GM18861 (cell line): ENCODE measurements around the gene LSAMP.

Source experiments
- ATAC-seq: cut with Tn5 transposase; IDR thresholded peaks from one replicate; pipeline ENCODE4 v1.9.1; 2021; ENCODE audit not compliant: unreplicated experiment

LSAMP gene

DNA sequence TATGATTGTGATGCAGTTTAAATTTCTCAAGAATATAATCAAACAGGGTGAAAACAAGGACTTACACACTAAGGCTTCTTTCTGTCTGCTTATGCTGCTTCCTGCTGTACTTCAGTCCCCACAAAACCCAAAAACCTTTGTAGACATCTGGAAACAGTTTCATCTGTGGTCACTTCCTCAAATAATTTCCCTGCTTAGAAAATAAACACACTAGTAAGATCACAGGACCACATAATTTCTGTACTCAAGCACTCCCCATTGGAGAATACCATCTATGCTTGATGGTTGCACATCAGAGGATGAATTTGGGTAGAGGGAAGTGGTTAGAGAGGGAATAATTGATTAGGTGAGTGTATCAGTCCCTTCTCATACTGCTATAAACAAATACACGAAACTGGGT lies 266.2 kb downstream of the LSAMP start:
- no peak for ATAC-seq

DNA sequence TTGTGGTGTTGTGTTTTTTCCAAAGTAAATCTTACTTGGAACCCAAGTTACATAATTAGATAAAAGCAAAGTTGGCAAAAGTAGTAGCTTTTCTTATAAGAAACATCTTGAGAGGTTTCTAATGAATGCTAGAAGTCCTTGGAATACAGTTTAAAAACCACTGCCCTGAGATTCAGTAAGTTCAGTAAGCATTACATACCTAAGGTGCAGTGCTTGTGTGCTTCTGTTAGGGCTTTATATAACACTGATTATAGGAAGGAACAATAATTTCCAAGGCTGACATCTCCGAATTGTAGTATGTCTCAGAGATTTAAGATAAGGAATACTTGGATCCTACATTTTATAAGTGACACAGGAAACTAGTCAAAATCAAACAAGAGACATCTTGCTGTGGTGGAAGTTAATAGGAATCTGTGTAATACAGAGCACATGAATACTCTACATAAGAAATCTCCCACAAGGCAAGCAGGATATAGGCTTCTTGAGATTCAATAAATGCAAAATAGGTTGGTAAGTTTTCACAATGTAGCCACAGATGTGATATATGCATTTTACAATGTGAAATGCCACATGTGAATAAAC lies 268.2 kb downstream of the LSAMP start:
- no peak for ATAC-seq

DNA sequence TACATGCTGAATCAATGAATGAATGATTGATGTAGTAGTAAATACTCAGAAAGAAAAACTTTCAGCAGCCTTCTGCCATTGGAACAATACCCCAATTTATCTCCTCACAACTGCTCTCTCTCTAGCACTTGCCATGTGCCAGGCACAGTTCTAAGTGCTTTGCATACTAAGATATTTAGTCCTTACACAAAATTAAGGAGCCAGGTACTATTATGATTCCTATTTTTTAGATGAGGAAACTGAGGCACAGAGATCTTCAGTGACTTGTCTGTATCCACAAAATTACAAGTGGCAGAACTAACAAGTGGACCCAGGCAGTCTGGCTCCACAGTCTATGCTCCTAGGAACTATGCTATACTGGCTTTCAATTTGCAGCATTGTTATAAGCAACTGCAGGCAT lies 279.2 kb downstream of the LSAMP start:
- ATAC-seq = no peak

DNA sequence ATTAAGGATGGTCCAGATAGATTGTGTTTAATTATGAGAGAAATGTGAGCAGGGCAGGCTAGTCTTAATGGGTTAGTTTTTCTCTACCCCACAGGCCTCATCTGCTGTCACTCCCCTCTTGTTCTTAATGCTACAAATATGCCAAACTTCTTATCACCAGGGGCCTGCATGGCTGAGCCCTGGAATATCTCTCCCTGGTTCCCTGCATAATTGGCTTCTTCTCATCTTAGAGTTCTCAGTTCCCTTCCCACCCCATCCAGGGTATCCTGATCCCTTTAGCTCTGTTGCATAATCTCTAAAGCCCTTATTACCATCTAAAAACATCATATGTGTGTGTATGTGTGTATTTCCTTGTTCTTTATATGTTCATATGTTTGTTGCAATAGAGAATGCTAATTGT lies 279.6 kb downstream of the LSAMP start:
- ATAC-seq = no peak

DNA sequence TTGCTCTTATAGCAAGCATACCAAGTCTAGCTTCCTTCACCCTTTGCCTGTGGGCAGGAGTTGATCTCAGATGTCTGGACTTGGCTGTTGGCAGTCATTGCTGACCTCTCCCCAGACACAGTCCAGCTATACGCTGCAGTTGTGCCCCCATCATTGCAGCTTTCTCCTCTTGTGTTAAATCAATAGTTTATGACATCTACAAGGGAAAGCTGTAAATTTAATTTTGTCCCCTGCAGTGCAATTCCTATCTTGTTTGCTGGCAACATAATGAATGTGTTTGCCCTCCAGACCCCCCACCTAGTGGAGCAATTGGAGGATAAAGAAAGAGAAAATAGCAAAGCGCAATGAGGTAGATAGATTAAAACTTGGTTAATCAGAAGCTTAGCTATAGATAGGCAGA lies 280.2 kb downstream of the LSAMP start:
- no peak for ATAC-seq

DNA sequence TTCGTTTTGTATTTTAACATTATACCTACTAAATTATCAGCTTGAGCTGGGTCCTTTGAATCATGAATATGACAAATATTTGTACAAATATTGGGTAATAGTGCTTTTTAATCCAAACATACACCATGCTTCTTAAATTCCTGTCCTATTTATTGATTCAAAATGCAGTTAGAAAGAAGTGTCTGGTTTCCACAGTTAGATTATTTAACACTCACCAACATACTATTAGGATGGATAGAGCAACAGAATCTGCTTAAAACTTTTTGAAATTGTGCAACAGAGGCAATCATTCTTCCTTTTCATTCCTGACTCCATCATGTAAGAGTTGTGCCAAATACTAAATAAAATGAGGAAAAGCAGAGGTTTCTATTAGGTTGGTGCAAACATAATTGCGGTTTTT lies 281.2 kb downstream of the LSAMP start:
- no peak for ATAC-seq

DNA sequence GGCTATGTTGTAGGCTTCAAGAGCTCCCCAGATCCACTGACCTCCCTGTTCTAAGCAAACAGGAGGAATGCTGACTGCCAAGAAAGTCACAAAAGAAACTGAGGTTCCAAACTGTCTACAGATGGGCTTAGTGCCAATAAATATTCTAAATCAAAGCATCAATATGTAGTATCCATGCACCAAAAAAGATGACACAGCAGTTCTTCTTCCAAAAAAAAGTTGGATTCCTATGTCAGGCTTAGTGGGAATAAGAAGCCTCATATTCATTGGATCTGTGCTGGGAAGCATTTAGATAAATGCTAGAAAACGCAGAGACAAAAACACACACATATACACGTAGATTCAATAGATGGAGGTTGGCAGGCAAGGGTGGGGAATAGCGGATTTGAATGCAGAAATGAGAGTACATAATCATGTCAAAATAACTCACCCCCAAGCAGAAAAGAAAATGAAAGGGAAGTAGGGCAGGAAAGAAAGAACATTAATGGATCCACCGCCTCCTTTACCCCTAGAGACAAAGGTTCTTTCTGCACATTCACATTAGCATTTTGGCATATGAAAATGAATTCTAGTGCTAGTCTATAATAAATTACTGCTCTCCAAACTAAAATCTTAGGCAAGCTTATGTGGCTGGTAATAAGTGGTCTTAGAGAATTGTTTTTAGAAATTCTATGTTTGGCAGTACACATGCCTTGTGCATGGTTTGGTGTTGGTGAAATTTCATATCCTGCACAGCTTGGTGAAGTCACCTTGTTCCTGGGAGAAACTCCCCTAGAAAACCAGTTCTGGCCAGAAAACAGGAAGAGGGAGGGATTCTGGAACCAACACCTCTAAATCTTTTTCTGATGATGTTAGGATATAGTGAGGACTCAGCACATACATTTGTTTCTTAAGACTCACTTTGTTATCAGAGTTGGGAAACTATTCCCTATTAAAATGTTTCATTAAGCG lies 283.4 kb downstream of the LSAMP start:
- ATAC-seq = no peak

DNA sequence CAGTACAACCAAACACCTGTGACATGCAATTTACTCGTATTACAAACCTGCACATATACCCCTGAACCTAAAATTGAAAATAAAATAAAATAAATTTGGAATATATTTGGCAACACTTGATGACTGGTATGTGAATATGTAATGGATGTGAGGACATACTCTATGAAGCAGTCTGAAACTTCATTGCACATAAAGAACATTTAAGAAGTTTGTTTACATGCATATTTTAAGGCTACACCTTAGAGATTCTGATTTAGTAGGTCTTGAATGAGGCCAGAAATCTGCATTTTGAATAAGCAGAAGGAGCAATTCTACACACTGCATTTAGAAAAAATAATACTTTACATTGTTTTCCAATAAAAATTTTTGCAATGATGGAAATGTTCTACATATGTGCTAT lies 284.7 kb downstream of the LSAMP start:
- ATAC-seq = no peak

DNA sequence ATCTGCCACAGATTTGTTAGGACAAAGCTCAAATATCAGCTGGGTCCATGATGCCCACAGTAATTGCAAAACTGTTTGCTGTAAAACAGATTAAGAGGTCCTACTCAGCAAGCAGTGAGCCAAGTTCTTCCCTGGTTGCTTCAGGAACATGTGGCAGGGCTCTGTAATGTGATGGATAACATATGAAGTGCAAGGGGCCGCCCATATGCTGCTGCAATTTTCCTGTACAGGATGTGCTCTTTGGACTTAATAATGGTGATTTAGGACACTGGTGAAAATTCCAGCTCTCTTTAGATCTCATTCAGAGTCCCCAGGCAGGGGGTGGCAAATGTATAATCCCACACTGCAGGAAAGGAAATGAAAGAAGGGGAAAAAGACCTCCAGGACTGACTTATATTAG lies 289.4 kb downstream of the LSAMP start:
- no peak for ATAC-seq

DNA sequence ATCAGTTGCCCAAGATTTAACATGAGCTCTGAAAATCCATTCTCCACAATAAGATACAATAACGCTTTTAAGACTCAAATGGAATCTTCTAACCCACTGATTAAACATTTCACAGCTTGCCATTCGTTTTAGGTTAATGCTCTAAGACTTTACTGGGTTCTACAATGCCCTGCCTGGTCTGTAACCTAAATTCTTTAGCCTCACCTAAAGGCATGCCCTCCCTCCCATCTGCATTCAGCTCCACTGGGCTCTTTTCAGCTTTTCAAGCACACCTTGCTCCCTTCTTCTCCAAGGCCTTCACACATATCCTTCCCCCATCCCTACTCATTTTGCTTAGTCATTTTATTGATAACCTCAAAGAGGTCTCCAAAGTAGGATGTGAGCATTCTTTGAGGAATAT lies 290.9 kb downstream of the LSAMP start:
- ATAC-seq = no peak

DNA sequence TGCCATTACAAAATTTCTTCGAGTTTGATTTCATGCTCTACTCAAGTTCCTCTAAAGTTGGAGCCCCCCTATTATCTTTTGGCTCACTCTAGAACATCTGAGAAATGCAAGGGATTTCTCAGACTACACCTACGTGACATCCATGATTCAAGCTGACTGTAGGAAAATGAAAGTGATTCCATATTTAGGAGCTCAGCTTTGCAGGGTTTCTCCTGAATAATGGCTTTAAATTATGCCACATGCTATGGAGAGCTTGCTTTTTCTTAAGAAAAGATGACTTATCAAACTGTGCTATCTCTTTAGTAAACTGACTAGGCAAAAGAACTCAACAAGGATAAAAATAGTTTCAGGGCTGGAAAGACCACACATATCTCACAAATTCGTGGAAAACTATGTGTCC lies 292.1 kb downstream of the LSAMP start:
- no peak for ATAC-seq

DNA sequence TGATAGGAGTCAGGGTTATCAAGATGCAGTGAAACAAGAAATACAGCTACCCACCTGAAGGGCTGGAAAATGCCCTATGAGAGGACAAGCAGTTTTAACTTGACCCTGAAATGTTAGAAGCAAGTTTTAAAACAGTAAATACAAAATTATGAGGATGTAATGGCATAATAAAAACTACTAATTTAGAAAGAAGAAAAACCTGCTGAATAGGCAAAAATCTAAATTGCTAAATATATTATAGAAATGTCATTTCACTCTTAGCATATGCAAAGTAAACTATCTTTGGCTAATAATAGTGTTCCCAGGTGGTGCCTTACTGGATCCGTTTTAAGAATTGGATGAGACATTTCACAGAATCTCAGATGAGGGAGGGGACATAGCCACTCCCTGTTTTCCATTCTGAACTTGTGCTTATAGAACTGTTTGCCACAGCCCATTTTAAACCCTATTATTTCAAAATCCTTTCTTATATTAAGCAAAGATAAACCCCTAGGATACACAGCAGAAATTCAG lies 294.6 kb downstream of the LSAMP start:
- ATAC-seq = no peak

DNA sequence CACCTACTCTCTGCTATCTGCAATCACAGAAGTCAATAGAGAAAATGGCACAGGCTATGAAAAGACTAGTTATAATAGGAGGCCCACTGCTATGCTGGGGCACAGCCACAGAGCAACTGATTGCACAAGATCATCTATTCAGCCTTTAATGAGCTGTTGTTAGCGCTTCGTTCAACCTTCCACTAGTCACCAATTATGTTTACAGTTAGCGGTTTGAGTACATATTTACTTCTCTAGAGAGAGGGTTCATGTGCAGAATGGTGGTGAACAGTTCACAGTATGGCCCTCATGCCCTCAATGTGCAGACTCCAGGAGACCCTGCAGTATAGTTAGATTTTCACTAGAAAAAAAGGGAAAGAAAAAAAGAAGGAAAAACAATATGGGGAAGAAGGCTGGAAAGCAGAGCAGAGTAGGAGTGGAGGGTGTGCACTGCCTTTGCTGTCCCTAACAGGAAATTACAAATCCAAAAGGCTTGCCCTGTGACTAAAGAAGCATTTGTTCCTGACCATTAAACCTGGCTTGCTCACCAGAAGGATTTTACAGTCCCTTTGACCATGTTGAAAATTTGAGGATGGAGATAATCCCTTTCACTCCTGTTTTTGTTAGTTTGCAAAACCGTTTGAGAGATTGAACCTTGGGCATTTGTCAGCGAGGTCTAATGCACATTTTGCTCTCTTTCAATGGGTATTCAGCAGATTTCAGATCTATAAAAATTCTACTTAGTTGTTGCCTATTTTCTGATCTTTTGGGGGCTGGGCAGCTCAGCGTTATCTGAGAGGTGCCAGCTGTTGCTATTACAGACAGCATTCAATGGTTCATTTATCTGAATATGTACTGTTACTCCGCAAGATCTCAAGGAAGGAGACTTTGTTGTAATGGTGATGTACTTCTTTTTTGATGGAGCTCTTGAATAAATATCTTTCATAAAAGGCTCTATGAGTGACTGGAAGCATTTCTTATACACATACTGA lies 296.1 kb downstream of the LSAMP start:
- no peak for ATAC-seq

DNA sequence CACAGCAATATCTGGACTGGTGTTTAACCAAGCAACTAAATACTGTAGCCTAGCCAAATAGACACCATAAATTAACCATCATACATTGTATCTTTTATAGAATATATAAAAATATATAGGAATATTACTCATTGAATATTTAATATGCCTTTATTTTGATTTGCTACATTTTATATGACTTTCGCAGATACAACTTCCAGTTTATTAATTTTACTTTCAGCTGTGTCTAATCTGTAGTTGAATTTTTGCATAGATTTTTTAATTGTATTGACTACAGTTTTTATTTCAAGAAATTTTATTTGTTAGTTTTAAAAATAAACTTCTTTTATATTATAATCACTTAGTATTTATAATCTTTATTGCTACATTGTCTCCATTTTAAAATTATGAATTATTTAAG lies 299.7 kb downstream of the LSAMP start:
- no peak for ATAC-seq

DNA sequence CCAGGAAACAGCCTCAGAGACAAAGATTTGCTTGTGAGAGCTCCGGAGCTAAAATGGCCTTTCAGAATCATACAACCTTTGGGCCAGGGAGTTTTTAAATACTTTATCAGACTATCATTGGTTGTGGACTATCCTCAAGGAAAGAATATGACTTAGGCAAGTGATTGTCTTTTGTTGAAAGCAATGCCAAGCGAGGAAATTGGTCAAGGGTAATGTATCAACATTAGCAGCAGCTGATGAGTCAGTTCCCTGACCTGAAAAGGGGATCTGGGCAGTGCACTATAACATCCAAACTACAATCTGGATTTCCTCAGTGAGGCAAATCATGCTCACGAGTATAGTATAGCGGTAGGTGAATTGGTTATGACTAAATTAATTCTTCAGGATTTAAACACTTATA lies 303.6 kb downstream of the LSAMP start:
- ATAC-seq = no peak

DNA sequence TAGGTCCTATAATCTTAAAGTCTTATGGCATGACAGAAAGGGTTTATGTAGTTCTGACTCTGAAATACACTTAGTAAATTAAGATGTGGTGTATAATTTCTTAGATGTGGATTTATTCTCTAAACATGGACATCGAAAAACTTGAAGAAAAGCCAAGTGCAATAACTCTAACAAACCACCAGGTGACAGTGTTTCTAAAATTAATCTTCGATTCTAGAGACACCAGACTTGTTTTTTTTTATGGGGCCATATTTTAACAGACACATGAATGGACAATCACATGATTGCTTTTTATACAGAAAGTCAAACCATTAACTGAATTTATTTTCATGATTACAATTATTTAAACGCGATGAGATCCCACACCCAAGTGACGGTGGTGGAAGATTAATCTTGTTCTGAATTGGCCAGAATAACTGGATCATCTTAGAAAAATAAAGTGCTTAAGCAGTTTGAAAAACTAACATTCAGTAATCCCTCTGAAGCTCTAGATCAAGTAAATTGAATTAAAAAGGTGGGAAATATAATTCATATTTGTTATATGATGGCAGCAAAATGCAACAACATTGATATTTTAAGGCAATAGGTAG lies 305.1 kb downstream of the LSAMP start:
- peak; percentile 57 for ATAC-seq

DNA sequence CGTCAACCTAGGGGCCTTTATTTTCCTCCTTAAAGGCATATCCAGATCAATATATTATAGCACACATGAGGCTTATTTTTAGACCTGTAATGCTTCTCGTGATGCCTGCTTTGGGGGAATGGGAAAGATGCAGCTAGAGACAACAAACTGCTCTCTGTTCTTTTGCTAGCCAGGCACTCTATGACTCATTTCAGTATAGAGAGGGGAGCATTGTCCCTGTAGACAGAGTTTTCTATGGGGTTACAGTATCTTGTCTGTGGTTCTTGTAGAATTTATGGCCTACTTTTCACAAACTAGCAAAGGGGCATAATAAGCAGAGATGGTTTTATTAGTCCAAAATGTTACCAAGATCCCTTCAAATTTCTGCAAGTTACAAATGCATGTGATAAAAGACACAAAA lies 305.6 kb downstream of the LSAMP start:
- no peak for ATAC-seq

DNA sequence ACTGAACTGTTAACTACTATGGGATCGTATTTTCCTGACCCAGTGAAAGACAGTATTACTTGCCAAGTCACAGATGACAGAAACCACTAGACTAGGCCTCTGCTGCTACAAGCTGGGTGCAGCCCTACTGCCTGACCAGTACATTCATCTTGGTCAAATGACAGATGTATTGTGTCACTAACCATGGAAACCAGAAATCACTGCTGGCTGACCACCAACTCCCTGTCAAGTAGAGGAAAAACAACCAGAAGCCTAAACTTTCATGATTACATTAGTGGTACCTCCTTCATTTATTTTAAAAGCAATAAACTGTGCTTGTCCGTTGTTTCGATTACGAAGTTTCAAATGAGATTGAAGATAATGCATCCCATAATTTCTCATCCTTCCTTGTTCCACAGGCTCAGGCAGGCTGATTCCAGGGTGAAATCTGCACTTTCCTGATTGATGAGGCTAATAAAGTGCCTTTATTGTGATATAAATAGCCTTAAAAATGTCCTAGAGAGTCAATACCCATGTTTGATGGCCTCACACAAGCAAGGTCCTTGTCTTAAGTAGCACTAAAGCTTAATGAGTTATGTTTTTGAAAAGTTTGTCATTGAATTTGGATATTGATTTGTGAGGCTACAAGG lies 309.7 kb downstream of the LSAMP start:
- no peak for ATAC-seq

DNA sequence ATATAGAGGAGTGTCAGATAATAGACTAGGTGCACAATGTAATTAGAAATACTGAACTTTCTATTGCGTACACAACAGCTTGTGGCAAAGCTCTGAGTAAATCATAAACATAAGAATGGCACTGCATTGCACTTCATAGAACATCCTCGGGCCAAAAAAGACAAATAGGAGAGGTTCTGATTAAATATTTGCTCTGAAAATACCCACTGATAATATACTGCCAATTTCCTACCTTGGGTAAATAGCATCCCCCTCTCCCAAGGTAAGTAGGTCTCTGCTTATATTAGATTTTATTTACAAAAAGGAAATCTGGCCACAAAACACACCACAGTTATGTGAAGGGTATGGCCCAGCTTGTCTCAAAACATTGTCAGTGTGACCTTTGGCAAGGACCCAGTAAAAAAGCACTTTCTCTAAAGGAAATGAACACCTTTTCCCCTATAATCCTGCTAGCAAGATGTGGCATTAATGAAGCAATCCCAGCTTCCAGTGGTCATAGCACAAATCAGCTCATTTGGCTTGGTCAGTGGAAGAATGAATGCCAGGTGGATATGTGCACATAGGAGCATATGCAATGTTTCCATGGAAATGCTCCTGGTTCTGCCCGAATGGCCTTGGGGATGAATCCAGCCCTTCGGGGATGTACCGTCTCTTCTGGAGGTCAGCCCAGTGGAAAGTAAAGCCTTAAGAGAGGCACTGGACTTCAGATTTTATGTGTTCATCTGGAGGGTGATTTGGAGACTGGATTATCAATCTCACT lies 315.9 kb downstream of the LSAMP start:
- no peak for ATAC-seq

DNA sequence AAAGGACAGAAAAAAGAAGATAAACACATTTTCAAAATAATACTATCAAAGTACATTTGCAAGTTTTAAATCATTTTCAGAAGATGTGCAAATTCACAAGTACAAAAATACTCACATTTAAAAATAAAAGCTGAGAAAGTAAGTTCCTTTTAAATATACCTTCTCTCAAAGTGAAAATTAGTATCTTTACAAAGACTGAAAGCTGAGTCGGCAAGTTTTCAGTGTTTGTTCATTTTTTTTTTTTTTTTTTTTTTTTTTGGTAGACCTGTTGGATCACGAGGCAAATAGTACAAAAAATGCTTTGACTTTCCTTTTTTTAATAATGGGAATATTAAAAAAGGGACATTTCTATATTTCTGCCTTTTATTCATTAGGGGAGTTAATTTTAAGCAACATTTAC lies 317.8 kb downstream of the LSAMP start:
- ATAC-seq = no peak
